Esophagus squamous epithelium (tissue), 5 donors: ENCODE results near the gene ATP2A2. TPM values are rescaled to one million over a fixed set of nuclear protein-coding genes. Genes with fewer than 3 reads are reported as not detected.

ENCODE experiments used
- DNase-seq: peaks from one replicate; lab custom pipeline; 2025; lab: John Stamatoyannopoulos, UW
- H3K27ac ChIP-seq, 4 donors: fragments of 200-600 bp; sonication (generic); one replicate each; pipeline ENCODE4 v1.5.1; 2016 to 2019; ENCODE audit warnings: mild to moderate bottlenecking in 1 of 4
- H3K27me3 ChIP-seq, 4 donors: fragments of 200-600 bp; sonication (generic); 1 replicate in 3 of 4; 2 replicates in 1 of 4; pipeline versions ENCODE4 v1.5.1 to v1.6.0; 2017 to 2021; ENCODE audit warnings: antibody characterized with exemption in 1 of 4
- H3K36me3 ChIP-seq, 3 donors: fragments of 200-600 bp; sonication (generic); one replicate each; pipeline ENCODE4 v1.5.1; 2016 to 2019
- H3K4me1 ChIP-seq, 3 donors: fragments of 200-600 bp; sonication (generic); one replicate each; pipeline ENCODE4 v1.5.1; 2017 to 2019
- H3K4me3 ChIP-seq, 4 donors: fragments of 200-600 bp; sonication (generic); 1 replicate in 3 of 4; 2 replicates in 1 of 4; pipeline ENCODE4 v1.5.1; 2016 to 2019; ENCODE audit warnings: mild to moderate bottlenecking in 2 of 4, moderate library complexity in 1 of 4
- H3K9me3 ChIP-seq, 3 donors: fragments of 200-600 bp; sonication (generic); one replicate each; pipeline ENCODE4 v1.5.1; 2016 to 2019
- POLR2A ChIP-seq, 4 donors: fragments of 450-650 bp; IDR thresholded peaks; one replicate each; pipeline ENCODE4 v1.6.1; 2017; ENCODE audit warnings: antibody characterized with exemption in 4 of 4, mild to moderate bottlenecking in 4 of 4, moderate library complexity in 3 of 4
- WGBS, 2 donors: methylation state at CpG; one replicate each; pipeline ENCODE4 v1.1.5; 2018; 5-methylcytosine and 5-hydroxymethylcytosine counted together
- intact Hi-C: fragments of 100-400 bp; cut with DNase I; formaldehyde crosslinking; loops from one replicate; pipeline ENCODE4 v1.15.0; 2022
- total RNA-seq, 4 donors: library from RNA; depleted of rRNA; stranded (reverse); fragments of >200 nt; gene quantifications; one replicate each; pipeline ENCODE4 v1.1.0, GENCODE V29; 2016
- TF ChIP-seq, protein P1 (sequence below), 6 experiments: fragments of 450-650 bp in 4 of 6; fragments of 200-600 bp in 2 of 6; sonication (generic) in 2 of 6; IDR thresholded peaks; one replicate each; pipeline ENCODE4 v1.5.1; 2016 to 2019; ENCODE audit warnings: antibody characterized with exemption in 6 of 6, mild to moderate bottlenecking in 4 of 6, moderate library complexity in 4 of 6
- donor health status: DM: yes; HTN: yes; CAD: no.

ATP2A2 gene
- total RNA-seq = 100 to 1,000 TPM; 147 to 263 (median 177) TPM

DNA sequence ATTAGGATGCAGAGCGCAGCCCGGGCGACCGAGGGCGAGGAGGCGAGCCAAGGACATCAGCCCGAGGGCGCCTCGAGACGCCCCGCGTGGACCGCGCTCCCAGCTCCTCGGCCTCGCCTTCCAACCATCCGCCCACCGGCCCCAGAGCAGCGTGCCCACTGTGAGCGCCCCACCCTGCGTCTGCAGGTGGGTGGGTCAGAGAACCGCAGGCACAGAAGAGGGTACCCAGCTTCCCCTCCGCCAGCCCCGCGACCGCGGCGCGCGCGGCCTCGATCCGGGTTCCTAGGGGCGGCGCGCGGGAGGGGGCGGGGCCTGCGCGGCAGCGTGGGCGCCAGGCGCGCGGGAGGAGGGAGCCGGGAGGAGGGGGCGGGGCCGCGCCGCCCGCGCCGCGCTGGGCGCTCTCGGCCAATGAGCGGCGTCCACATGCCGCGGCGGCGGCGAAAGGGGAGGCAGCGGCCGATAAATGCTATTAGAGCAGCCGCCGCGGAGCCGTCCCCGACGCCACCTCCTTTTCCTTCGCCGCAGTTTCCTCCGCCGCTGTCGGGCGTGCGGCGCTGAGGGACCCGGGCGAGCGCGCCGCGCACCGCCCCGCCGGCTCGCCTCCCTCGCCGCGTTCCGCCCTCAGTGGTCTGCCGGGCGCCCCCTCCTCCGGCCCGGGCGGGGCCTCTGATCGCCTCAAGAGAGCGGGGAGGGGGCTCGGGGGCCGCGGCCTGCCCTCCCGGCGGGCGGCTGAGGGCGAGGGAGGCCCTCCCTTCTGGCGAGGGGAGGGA lies at the start of gene ATP2A2:
TSS of gene ATP2A2 (plus strand) at position 469 of the 770 bp plus-strand sequence. CDS start 543 bp downstream, outside the sequence.
- WGBS, 2 donors = 0% methylated on average over 29 of the region's 108 CpGs; no CpG with 5 or more reads in 1 of the 2 donors
- intact Hi-C loops = no loop called here
- H3K27me3 ChIP-seq = no peaks in the 10 kb centered on the region

GRCh38 chr12:110233212-110233903 lies 47.7 kb upstream of the ATP2A2 start:
- Histone ChIP-seq H3K4me3 (no peak overlapping the region), H3K9me3 (no peaks in the 10 kb centered on the region), H3K27me3 (no peaks in the 10 kb centered on the region), H3K36me3 (no peaks in the 10 kb centered on the region), H3K27ac (no peak overlapping the region), H3K4me1 (peaks cover 0 to 27% (median 0%) of the 10 kb centered on the region in 3 donors)
- no peak for DNase-seq
- TF ChIP-seq, protein P1, sequence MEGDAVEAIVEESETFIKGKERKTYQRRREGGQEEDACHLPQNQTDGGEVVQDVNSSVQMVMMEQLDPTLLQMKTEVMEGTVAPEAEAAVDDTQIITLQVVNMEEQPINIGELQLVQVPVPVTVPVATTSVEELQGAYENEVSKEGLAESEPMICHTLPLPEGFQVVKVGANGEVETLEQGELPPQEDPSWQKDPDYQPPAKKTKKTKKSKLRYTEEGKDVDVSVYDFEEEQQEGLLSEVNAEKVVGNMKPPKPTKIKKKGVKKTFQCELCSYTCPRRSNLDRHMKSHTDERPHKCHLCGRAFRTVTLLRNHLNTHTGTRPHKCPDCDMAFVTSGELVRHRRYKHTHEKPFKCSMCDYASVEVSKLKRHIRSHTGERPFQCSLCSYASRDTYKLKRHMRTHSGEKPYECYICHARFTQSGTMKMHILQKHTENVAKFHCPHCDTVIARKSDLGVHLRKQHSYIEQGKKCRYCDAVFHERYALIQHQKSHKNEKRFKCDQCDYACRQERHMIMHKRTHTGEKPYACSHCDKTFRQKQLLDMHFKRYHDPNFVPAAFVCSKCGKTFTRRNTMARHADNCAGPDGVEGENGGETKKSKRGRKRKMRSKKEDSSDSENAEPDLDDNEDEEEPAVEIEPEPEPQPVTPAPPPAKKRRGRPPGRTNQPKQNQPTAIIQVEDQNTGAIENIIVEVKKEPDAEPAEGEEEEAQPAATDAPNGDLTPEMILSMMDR (IDR thresholded peaks at IDR 0.05) = no peak
- no peak for TF ChIP-seq POLR2A (IDR thresholded peaks at IDR 0.05)
- WGBS, 2 donors = 78 to 86% methylated on average over 6 of the region's 6 CpGs
- intact Hi-C loops = no loop called here

More for the DNA sequence above, at the start of gene ATP2A2:
- Histone ChIP-seq H3K4me1 (peaks cover 13 to 61% (median 27%) of the 10 kb centered on the region in 3 donors), H3K9me3 (no peaks in the 10 kb centered on the region), H3K4me3 (peak within 1 kb of the TSS; percentile 67 to 97 (median 84)), H3K27ac (peak within 1 kb of the TSS; percentile 96 to 99 (median 98)), H3K36me3 (peaks cover 0 to 13% (median 0%) of the 10 kb centered on the region in 3 donors)
- TF ChIP-seq POLR2A (IDR thresholded peaks at IDR 0.05) = peak in 3 of 4 donors; percentile 47 to 98 (median 97)
- TF ChIP-seq, protein P1 (IDR thresholded peaks at IDR 0.05) = peak in 2 of 6 experiments; percentile 9 to 15
- DNase-seq = peak; percentile 54

DNA sequence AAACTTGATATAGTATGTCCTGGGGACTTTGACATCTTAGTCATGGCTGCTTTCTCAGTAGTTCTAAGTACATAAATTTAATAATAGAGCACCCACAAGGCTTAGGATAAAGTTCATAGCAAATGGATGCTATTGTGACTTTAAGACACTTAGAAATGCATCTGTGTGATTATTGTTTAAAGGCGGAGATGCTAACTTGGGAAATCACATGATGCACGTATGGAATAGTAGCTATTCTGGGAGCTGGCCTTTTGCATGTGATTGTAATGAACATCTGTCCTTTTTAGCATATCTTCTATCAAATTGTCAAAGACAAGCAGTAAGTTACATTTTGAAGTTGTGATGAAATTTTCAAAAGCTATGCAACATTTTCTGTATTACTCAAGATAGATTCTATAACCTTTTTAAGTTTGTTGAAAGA lies 46.7 kb upstream of the ATP2A2 start:
- no peaks in the 10 kb centered on the region for H3K9me3 ChIP-seq
- H3K36me3 ChIP-seq = no peaks in the 10 kb centered on the region
- no peak overlapping the region for H3K4me3 ChIP-seq
- H3K27me3 ChIP-seq = no peaks in the 10 kb centered on the region
- DNase-seq = no peak
- 24 to 62% methylated on average over 2 of the region's 2 CpGs for WGBS, 2 donors
- peak overlapping the region in 3 of 4 donors; percentile 23 to 48 (median 30) for H3K27ac ChIP-seq
- peaks cover 0 to 27% (median 0%) of the 10 kb centered on the region in 3 donors for H3K4me1 ChIP-seq
- intact Hi-C loops = no loop called here
- no peak for TF ChIP-seq POLR2A (IDR thresholded peaks at IDR 0.05)
- TF ChIP-seq, protein P1 (IDR thresholded peaks at IDR 0.05) = no peak

DNA sequence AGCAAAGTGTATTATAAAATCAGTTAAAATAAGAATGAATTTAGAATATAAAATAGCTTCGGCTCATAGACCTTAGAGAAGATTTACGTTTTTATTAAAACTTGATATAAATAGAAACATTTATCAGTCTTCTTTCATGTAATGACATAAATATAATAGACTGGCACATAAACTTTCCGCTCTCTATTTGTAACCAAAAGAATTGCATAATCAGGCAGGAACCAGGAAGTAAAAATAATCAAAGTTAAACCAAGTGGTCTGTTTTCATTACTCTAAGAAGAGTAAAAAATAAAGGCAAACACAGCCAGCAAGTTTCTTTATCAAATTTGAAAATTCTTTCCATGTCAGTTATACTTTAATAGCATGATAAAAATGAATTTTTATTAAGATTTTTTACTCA lies 46.3 kb upstream of the ATP2A2 start:
- H3K9me3 ChIP-seq = no peaks in the 10 kb centered on the region
- TF ChIP-seq, protein P1 (IDR thresholded peaks at IDR 0.05) = no peak
- no peak overlapping the region for H3K4me3 ChIP-seq
- H3K27me3 ChIP-seq = no peaks in the 10 kb centered on the region
- 18 to 19% methylated on average over 3 of the region's 3 CpGs for whole genome bisulfite sequencing, 2 donors
- H3K36me3 ChIP-seq = no peaks in the 10 kb centered on the region
- H3K27ac ChIP-seq = peak overlapping the region in 2 of 4 donors; percentile 45 to 48
- peaks cover 0 to 27% (median 0%) of the 10 kb centered on the region in 3 donors for H3K4me1 ChIP-seq
- DNase-seq = no peak
- intact Hi-C loops = no loop called here
